ENCODE results near the gene PLEKHD1. TPM values are rescaled to one million over a fixed set of nuclear protein-coding genes. Genes with fewer than 3 reads are reported as not detected.

The PLEKHD1 gene
- total RNA-seq, 1 experiment from 2014 or later = 0.65 TPM

GRCh38 chr14:69483765-69484443 lies 624 bp upstream of the PLEKHD1 start:
- no peaks in the 10 kb centered on the region for H3K9me2 ChIP-seq (ENCODE audit: insufficient read depth)
- DNase-seq = peak in 1 of 2 experiments; percentile 36
- H3K4me2 ChIP-seq = peak overlapping the region; percentile 81
- ChIA-PET POLR2A (ENCODE audit: unreplicated experiment) (interaction anchor here (0.5 to 0.6 kb wide), 3 partner anchors 88 to 665 kb away, joined by 3 read pairs; no protein-coding TSS in a partner anchor), CTCF (interaction anchor here (0.6 to 0.7 kb wide), 2 partner anchors 61 to 293 kb away, joined by 3 to 4 read pairs; partner anchors contain the start of gene EXD2)
- peak overlapping the region; percentile 54 for H3K4me3 ChIP-seq
- H4K20me1 ChIP-seq (ENCODE audit: insufficient read depth) = no peaks in the 10 kb centered on the region
- no peaks in the 10 kb centered on the region for H3F3A ChIP-seq (ENCODE audit: insufficient read depth, low read depth)
- H3K79me2 ChIP-seq (ENCODE audit: low read depth) = no peaks in the 10 kb centered on the region
- no TSS peak for BruUV-seq (replicated peaks)
- peaks cover 35% of the 10 kb centered on the region for H3K27me3 ChIP-seq (ENCODE audit: insufficient read depth, low read depth)
- H3K4me1 ChIP-seq (replicated peaks; ENCODE audit: insufficient read depth) = no peaks in the 10 kb centered on the region
- H3K36me3 ChIP-seq (ENCODE audit: low read depth) = no peaks in the 10 kb centered on the region
- no peaks in the 10 kb centered on the region for H3K9me3 ChIP-seq (ENCODE audit: insufficient read depth, low read depth)
- H3K27ac ChIP-seq = no peak overlapping the region
- H2AFZ ChIP-seq = peak overlapping the region; percentile 69
- no peak for TF ChIP-seq EZH2 (IDR thresholded peaks at IDR 0.05; ENCODE audit: low read depth)
- no peak for TF ChIP-seq CTCF (conservative IDR thresholded peaks at IDR 0.05)
- intact Hi-C loops (cut with micrococcal nuclease; ENCODE audit: unreplicated experiment) = no loop called here

GRCh38 chr14:69485315-69485660 lies 760 bp downstream of the PLEKHD1 start:
- H3K79me2 ChIP-seq (ENCODE audit: low read depth) = no peaks in the 10 kb centered on the region
- no peak for DNase-seq
- peak overlapping the region; percentile 81 for H3K4me2 ChIP-seq
- peaks cover 35% of the 10 kb centered on the region for H3K27me3 ChIP-seq (ENCODE audit: insufficient read depth, low read depth)
- no peaks in the 10 kb centered on the region for H3K4me1 ChIP-seq (replicated peaks; ENCODE audit: insufficient read depth)
- H3F3A ChIP-seq (ENCODE audit: insufficient read depth, low read depth) = no peaks in the 10 kb centered on the region
- no peak overlapping the region; the same call in 1 of the 2 replicates for H3K4me3 ChIP-seq
- TF ChIP-seq CTCF (conservative IDR thresholded peaks at IDR 0.05) (no peak), EZH2 (IDR thresholded peaks at IDR 0.05; ENCODE audit: low read depth) (no peak)
- no peaks in the 10 kb centered on the region for H3K9me3 ChIP-seq (ENCODE audit: insufficient read depth, low read depth)
- no peaks in the 10 kb centered on the region for H4K20me1 ChIP-seq (ENCODE audit: insufficient read depth)
- no peaks in the 10 kb centered on the region for H3K36me3 ChIP-seq (ENCODE audit: low read depth)
- H3K9me2 ChIP-seq (ENCODE audit: insufficient read depth) = no peaks in the 10 kb centered on the region
- no peak overlapping the region for H3K27ac ChIP-seq
- intact Hi-C loops (cut with micrococcal nuclease; ENCODE audit: unreplicated experiment) = no loop called here
- CTCF ChIA-PET = no interaction called here
- no TSS peak for BruUV-seq (replicated peaks)
- POLR2A ChIA-PET (ENCODE audit: unreplicated experiment) = interaction anchor here (0.5 kb wide), 1 partner anchor 87 kb away, joined by 7 read pairs; the partner anchor contains the start of gene ERH
- no peak overlapping the region for H2AFZ ChIP-seq

GRCh38 chr14:69485701-69486100 lies 1.2 kb downstream of the PLEKHD1 start:
- intact Hi-C loops (cut with micrococcal nuclease; ENCODE audit: unreplicated experiment) = no loop called here
- no peak overlapping the region for H3K4me2 ChIP-seq
- no peaks in the 10 kb centered on the region for H3K79me2 ChIP-seq (ENCODE audit: low read depth)
- no peak for DNase-seq
- CTCF ChIA-PET = no interaction called here
- no peaks in the 10 kb centered on the region for H4K20me1 ChIP-seq (ENCODE audit: insufficient read depth)
- no peaks in the 10 kb centered on the region for H3F3A ChIP-seq (ENCODE audit: insufficient read depth, low read depth)
- H3K4me3 ChIP-seq = no peak overlapping the region
- no peaks in the 10 kb centered on the region for H3K9me3 ChIP-seq (ENCODE audit: insufficient read depth, low read depth)
- H3K4me1 ChIP-seq (replicated peaks; ENCODE audit: insufficient read depth) = no peaks in the 10 kb centered on the region
- no peaks in the 10 kb centered on the region for H3K9me2 ChIP-seq (ENCODE audit: insufficient read depth)
- POLR2A ChIA-PET (ENCODE audit: unreplicated experiment) = no interaction called here
- no peaks in the 10 kb centered on the region for H3K36me3 ChIP-seq (ENCODE audit: low read depth)
- no TSS peak for BruUV-seq (replicated peaks)
- no peak overlapping the region for H3K27ac ChIP-seq
- peaks cover 35% of the 10 kb centered on the region for H3K27me3 ChIP-seq (ENCODE audit: insufficient read depth, low read depth)
- TF ChIP-seq EZH2 (IDR thresholded peaks at IDR 0.05; ENCODE audit: low read depth) (no peak), CTCF (conservative IDR thresholded peaks at IDR 0.05) (no peak)
- no peak overlapping the region for H2AFZ ChIP-seq

Measured in PC-9 (cell line).